GM19463 (cell line): ENCODE results near the gene VSTM2B.

Experiments
- ATAC-seq: cut with Tn5 transposase; IDR thresholded peaks from one replicate; pipeline ENCODE4 v1.9.1; 2021; ENCODE audit warnings: mild to moderate bottlenecking, moderate library complexity; ENCODE audit not compliant: unreplicated experiment

The VSTM2B gene

GRCh38 chr19:29563486-29564101 is 37.8 kb downstream of the VSTM2B start:
- ATAC-seq = no peak

GRCh38 chr19:29564574-29565005 is 38.8 kb downstream of the VSTM2B start:
- ATAC-seq = no peak

- no peak for ATAC-seq
Measured at GRCh38 chr19:29565171-29565570, 39.4 kb downstream of the VSTM2B start.

- ATAC-seq = no peak
Measured at GRCh38 chr19:29566496-29567054, 40.8 kb downstream of the VSTM2B start.

GRCh38 chr19:29567366-29567915 is 41.6 kb downstream of the VSTM2B start:
- no peak for ATAC-seq

GRCh38 chr19:29568036-29569025 is 42.5 kb downstream of the VSTM2B start:
- ATAC-seq = no peak

- ATAC-seq = no peak
Measured at GRCh38 chr19:29569038-29569911, 43.5 kb downstream of the VSTM2B start.

GRCh38 chr19:29571181-29571580 is 45.4 kb downstream of the VSTM2B start:
- no peak for ATAC-seq

- ATAC-seq = no peak
Measured at GRCh38 chr19:29573486-29573885, 47.7 kb downstream of the VSTM2B start.

- ATAC-seq = no peak
Measured at GRCh38 chr19:29574510-29574909, 48.7 kb downstream of the VSTM2B start.

- ATAC-seq = no peak
Measured at GRCh38 chr19:29576046-29576606, 50.3 kb downstream of the VSTM2B start.

GRCh38 chr19:29576761-29577648 is 51.2 kb downstream of the VSTM2B start:
- ATAC-seq = peak; percentile 78

- no peak for ATAC-seq
Measured at GRCh38 chr19:29577649-29577963, 51.8 kb downstream of the VSTM2B start.

GRCh38 chr19:29578349-29578748 is 52.6 kb downstream of the VSTM2B start:
- no peak for ATAC-seq

GRCh38 chr19:29579308-29579910 is 53.6 kb downstream of the VSTM2B start:
- ATAC-seq = no peak

GRCh38 chr19:29581398-29581797 is 55.6 kb downstream of the VSTM2B start:
- no peak for ATAC-seq

GRCh38 chr19:29583196-29583999 is 57.6 kb downstream of the VSTM2B start:
- ATAC-seq = no peak

GRCh38 chr19:29586401-29586800 is 60.6 kb downstream of the VSTM2B start:
- no peak for ATAC-seq
